CD14-positive monocyte (primary cell): Measurements from ENCODE around the gene TNKS1BP1. TPM values are rescaled to one million over a fixed set of nuclear protein-coding genes. Genes with fewer than 3 reads are reported as not detected.

Experiments used
- DNase-seq, 3 donors: peaks; one replicate each; pipeline ENCODE4 v3.0.0-alpha.2; 2011 to 2022
- H2AFZ ChIP-seq: 2 replicates; pipeline ENCODE4 v1.6.0; 2012; ENCODE audit warnings: mild to moderate bottlenecking, low read depth, low read length, inconsistent platforms; ENCODE audit not compliant: insufficient read depth, poor library complexity, severe bottlenecking
- H3K27ac ChIP-seq, 2 donors: 1 replicate in 1 of 2; 2 replicates in 1 of 2; pipeline ENCODE4 v1.5.1; 2012 to 2013; ENCODE audit warnings: low read length in 2 of 2, control low read depth in 1 of 2, inconsistent platforms in 1 of 2, low read depth in 1 of 2, mild to moderate bottlenecking in 1 of 2
- H3K27me3 ChIP-seq, 2 donors: one replicate each; pipeline versions ENCODE4 v1.6.0 to v1.6.1; 2011 to 2013; ENCODE audit warnings: low read length in 2 of 2; ENCODE audit not compliant: control insufficient read depth in 2 of 2, insufficient read depth in 2 of 2
- H3K36me3 ChIP-seq, 2 donors: replicated peaks in 1 of 2; 1 replicate in 1 of 2; 2 replicates in 1 of 2; pipeline versions ENCODE4 v1.5.1 to v1.6.1; 2012 to 2013; ENCODE audit warnings: low read length in 2 of 2, control low read depth in 1 of 2, inconsistent platforms in 1 of 2, mild to moderate bottlenecking in 1 of 2; ENCODE audit not compliant: insufficient read depth in 2 of 2, control insufficient read depth in 1 of 2
- H3K4me1 ChIP-seq, 2 donors: 1 replicate in 1 of 2; 2 replicates in 1 of 2; pipeline versions ENCODE4 v1.5.1 to v1.6.1; 2012 to 2013; ENCODE audit warnings: low read length in 2 of 2, control low read depth in 1 of 2, inconsistent platforms in 1 of 2, mild to moderate bottlenecking in 1 of 2, moderate library complexity in 1 of 2; ENCODE audit not compliant: insufficient read depth in 2 of 2, control insufficient read depth in 1 of 2
- H3K4me2 ChIP-seq: replicated peaks from 2 replicates; pipeline ENCODE3; 2012; ENCODE audit warnings: low read length, moderate library complexity, mild to moderate bottlenecking; ENCODE audit not compliant: poor library complexity, severe bottlenecking; ENCODE audit errors: extremely low read depth
- H3K4me3 ChIP-seq, 3 experiments: fragments of 200-600 bp in 1 of 3; sonication (generic) in 1 of 3; replicated peaks in 1 of 3; 1 replicate in 2 of 3; 2 replicates in 1 of 3; pipeline ENCODE4 v1.5.1; 2011 to 2013; ENCODE audit warnings: low read length in 3 of 3, mild to moderate bottlenecking in 3 of 3, control low read depth in 2 of 3, low read depth in 2 of 3, inconsistent platforms in 1 of 3, moderate library complexity in 1 of 3
- H3K79me2 ChIP-seq: 2 replicates; pipeline ENCODE4 v1.6.0; 2012; ENCODE audit warnings: mild to moderate bottlenecking, control low read depth, inconsistent platforms, low read length, moderate library complexity; ENCODE audit not compliant: insufficient read depth
- H3K9ac ChIP-seq: 2 replicates; pipeline ENCODE4 v1.6.0; 2017; ENCODE audit warnings: low read length, mild to moderate bottlenecking; ENCODE audit not compliant: insufficient read depth, poor library complexity, severe bottlenecking
- H3K9me3 ChIP-seq, 2 donors: replicated peaks in 1 of 2; 1 replicate in 1 of 2; 2 replicates in 1 of 2; pipeline versions ENCODE4 v1.5.1 to v1.6.1; 2012 to 2013; ENCODE audit warnings: low read length in 2 of 2, control low read depth in 1 of 2; ENCODE audit not compliant: control insufficient read depth in 1 of 2, insufficient read depth in 1 of 2
- H4K20me1 ChIP-seq: 2 replicates; pipeline ENCODE4 v1.6.0; 2012; ENCODE audit warnings: mild to moderate bottlenecking, low read length, control low read depth, moderate library complexity; ENCODE audit not compliant: insufficient read depth
- H3K27ac Mint-ChIP-seq, 7 donors: one replicate each; pipeline ENCODE4 v1.8.0; 2020; ENCODE audit warnings: mild to moderate bottlenecking in 7 of 7, mixed read lengths in 7 of 7, moderate library complexity in 6 of 7, inconsistent platforms in 2 of 7
- H3K27me3 Mint-ChIP-seq, 3 donors: one replicate each; pipeline ENCODE4 v1.8.0; 2021 to 2022; ENCODE audit warnings: low read depth in 3 of 3, mild to moderate bottlenecking in 3 of 3, mixed read lengths in 3 of 3, moderate library complexity in 3 of 3, inconsistent platforms in 1 of 3
- H3K36me3 Mint-ChIP-seq, 2 donors: one replicate each; pipeline ENCODE4 v1.8.0; 2020; ENCODE audit warnings: mixed read lengths in 2 of 2, inconsistent platforms in 1 of 2, mild to moderate bottlenecking in 1 of 2
- H3K4me1 Mint-ChIP-seq: one replicate; pipeline ENCODE4 v1.8.0; 2020; ENCODE audit warnings: mild to moderate bottlenecking, mixed read lengths
- H3K4me3 Mint-ChIP-seq, 2 donors: one replicate each; pipeline ENCODE4 v1.8.0; 2020; ENCODE audit warnings: mild to moderate bottlenecking in 2 of 2, mixed read lengths in 2 of 2, moderate library complexity in 1 of 2
- H3K9me3 Mint-ChIP-seq, 7 donors: one replicate each; pipeline ENCODE4 v1.8.0; 2020 to 2022; ENCODE audit warnings: mixed read lengths in 7 of 7, mild to moderate bottlenecking in 6 of 7, moderate library complexity in 6 of 7, inconsistent platforms in 2 of 7
- WGBS: methylation state at CpG from one replicate; pipeline ENCODE4 v1.1.5; 2013; ENCODE audit warnings: missing lambda C conversion rate; ENCODE audit not compliant: insufficient coverage; 5-methylcytosine and 5-hydroxymethylcytosine counted together
- intact Hi-C, 2 donors: fragments of 100-400 bp; cut with micrococcal nuclease; formaldehyde crosslinking; loops; one replicate each; pipeline versions ENCODE4 v1.15.0 to v1.15.1; 2023
- polyA plus RNA-seq, 3 donors: library from polyadenylated mRNA; depleted of rRNA in 1 of 3; unstranded in 2 of 3; stranded (reverse) in 1 of 3; fragments of 300-500 nt in 2 of 3; fragments of >200 nt in 1 of 3; fragmentation: Illumina TruSeq in 2 of 3; gene quantifications; 1 replicate in 2 of 3; 2 replicates in 1 of 3; pipeline ENCODE4 v1.2.3, GENCODE V29; 2012 to 2021
- TF ChIP-seq, protein P1 (sequence below): fragments of 200-600 bp; IDR thresholded peaks from one replicate; pipeline ENCODE4 v1.8.0; 2022; ENCODE audit warnings: antibody characterized with exemption, mild to moderate bottlenecking

TNKS1BP1 gene
- polyA plus RNA-seq, 3 donors, result 0.29 to 1.2 (median 0.50) TPM

DNA sequence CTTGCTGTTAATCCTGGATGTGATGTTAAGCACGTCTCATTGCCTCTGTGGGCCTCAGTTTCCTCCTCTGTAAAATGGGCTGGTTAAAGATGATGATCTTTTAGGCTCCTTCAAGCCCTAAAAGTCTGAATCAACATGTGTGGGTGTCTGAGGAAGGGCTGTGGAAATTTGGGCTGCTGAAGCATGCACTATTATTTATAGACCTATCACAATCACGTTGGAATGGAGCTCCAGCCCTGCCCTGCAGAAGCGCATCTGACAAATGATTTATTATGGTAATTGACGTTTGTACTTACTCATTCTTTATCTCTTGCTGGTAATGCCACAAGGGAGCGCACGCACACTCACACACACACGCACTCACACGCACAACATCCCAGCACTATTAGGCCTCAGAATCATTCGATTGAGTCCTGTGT, 33.8 kb upstream of the TNKS1BP1 start:
- TF ChIP-seq, protein P1, sequence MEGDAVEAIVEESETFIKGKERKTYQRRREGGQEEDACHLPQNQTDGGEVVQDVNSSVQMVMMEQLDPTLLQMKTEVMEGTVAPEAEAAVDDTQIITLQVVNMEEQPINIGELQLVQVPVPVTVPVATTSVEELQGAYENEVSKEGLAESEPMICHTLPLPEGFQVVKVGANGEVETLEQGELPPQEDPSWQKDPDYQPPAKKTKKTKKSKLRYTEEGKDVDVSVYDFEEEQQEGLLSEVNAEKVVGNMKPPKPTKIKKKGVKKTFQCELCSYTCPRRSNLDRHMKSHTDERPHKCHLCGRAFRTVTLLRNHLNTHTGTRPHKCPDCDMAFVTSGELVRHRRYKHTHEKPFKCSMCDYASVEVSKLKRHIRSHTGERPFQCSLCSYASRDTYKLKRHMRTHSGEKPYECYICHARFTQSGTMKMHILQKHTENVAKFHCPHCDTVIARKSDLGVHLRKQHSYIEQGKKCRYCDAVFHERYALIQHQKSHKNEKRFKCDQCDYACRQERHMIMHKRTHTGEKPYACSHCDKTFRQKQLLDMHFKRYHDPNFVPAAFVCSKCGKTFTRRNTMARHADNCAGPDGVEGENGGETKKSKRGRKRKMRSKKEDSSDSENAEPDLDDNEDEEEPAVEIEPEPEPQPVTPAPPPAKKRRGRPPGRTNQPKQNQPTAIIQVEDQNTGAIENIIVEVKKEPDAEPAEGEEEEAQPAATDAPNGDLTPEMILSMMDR, result no peak
- Mint-ChIP-seq H3K27me3 (peaks cover 0 to 2% (median 2%) of the 10 kb centered on the region in 3 donors), H3K27ac (no peak overlapping the region), H3K4me3 (no peak overlapping the region), H3K4me1 (peaks cover 25% of the 10 kb centered on the region), H3K9me3 (peaks cover 0 to 5% (median 0%) of the 10 kb centered on the region in 7 donors), H3K36me3 (no peaks in the 10 kb centered on the region)
- Histone ChIP-seq H3K27ac (no peak overlapping the region), H3K27me3 (no peaks in the 10 kb centered on the region), H3K4me3 (no peak overlapping the region), H3K79me2 (no peaks in the 10 kb centered on the region), H3K9me3 (no peaks in the 10 kb centered on the region), H3K4me1 (peaks cover 26 to 27% of the 10 kb centered on the region in 2 donors), H2AFZ (no peak overlapping the region), H4K20me1 (no peaks in the 10 kb centered on the region), H3K9ac (no peak overlapping the region), H3K4me2 (no peak overlapping the region), H3K36me3 (no peaks in the 10 kb centered on the region)
- DNase-seq, result no peak
- intact Hi-C loops, result loop anchor here in 1 of 2 donors (10.0 kb wide), 1 partner anchor 286 kb away; the partner anchor contains the start of gene YPEL4
- 100% methylated on average over 1 of the region's 9 CpGs for WGBS

DNA sequence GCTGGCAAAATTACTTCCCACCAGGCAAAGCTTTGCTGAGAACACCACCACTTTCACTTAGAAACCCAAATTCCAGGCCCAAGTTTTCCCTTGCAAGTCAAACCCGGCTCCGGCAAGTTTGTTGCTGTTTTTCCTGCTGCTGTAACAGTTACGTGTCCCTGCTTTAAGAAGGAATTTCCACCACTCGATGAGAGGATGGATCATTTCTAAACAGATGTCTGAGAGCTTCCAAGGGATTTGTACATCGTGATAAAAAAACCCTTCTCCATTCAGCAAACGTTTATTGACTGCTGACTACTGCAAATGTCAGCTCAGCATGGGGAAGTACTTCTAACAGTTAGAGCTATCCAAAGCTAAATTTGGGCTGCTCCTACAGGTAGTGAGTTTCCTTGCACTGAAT, 33.1 kb upstream of the TNKS1BP1 start:
- Histone ChIP-seq H3K36me3 (no peaks in the 10 kb centered on the region), H3K9ac (no peak overlapping the region), H4K20me1 (no peaks in the 10 kb centered on the region), H3K27me3 (no peaks in the 10 kb centered on the region), H2AFZ (no peak overlapping the region), H3K27ac (no peak overlapping the region), H3K4me1 (peaks cover 26 to 29% of the 10 kb centered on the region in 2 donors), H3K4me3 (no peak overlapping the region), H3K4me2 (no peak overlapping the region), H3K9me3 (no peaks in the 10 kb centered on the region), H3K79me2 (no peaks in the 10 kb centered on the region)
- no peaks in the 10 kb centered on the region for H3K36me3 Mint-ChIP-seq
- DNase-seq, result no peak
- no peak overlapping the region for H3K4me3 Mint-ChIP-seq
- TF ChIP-seq, protein P1, result no peak
- H3K4me1 Mint-ChIP-seq, result peaks cover 25% of the 10 kb centered on the region
- no peak overlapping the region for H3K27ac Mint-ChIP-seq
- 73% methylated on average over 2 of the region's 6 CpGs for WGBS
- intact Hi-C loops, result loop anchor here in 1 of 2 donors (10.0 kb wide), 1 partner anchor 287 kb away; the partner anchor contains the start of gene YPEL4
- H3K9me3 Mint-ChIP-seq, result no peaks in the 10 kb centered on the region
- H3K27me3 Mint-ChIP-seq, result peaks cover 0 to 2% (median 0%) of the 10 kb centered on the region in 3 donors
